ENCODE results near the gene DPP4.

DNA sequence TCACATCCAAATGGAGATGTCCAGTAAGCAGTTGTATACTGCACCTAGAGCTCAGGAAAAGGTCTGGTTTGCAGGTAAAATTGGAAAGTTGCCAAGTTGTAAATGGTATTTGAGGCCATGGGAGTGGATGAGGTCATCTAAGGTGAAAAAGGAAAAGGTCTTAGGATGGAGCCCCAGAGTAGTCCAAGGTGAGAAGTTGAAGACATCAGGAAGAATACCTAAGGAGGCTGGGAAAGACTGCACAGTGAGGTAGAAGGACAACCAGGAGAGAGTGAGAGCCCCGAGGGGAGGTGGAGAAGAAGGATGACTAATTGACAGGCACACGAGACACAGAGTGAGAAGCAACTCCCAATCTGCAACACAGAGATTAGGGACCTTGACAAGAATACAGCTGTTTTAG lies 10.7 kb downstream of the DPP4 start:
- TF ChIP-seq CTCF (IDR thresholded peaks at IDR 0.05) (no peak), POLR2A (IDR thresholded peaks at IDR 0.05) (no peak), POLR2AphosphoS5 (IDR thresholded peaks at IDR 0.05) (no peak)
